Hepatocyte (in vitro differentiated cells): ENCODE data around the gene KIF5C. TPM values are rescaled to one million over a fixed set of nuclear protein-coding genes. Genes with fewer than 3 reads are reported as not detected.

Experiments used
- DNase-seq: peaks from one replicate; pipeline ENCODE4 v3.0.0-alpha.2; 2016; ENCODE audit warnings: low spot score
- H2AFZ ChIP-seq: fragments of 200-600 bp; sonication (generic); 2 replicates; pipeline ENCODE4 v1.6.0; 2016; ENCODE audit warnings: antibody characterized with exemption, mild to moderate bottlenecking
- H3K27ac ChIP-seq: fragments of 200-600 bp; sonication (generic); 2 replicates; pipeline ENCODE4 v1.5.1; 2016; ENCODE audit warnings: mild to moderate bottlenecking
- H3K27me3 ChIP-seq: fragments of 200-600 bp; sonication (generic); 2 replicates; pipeline ENCODE4 v1.6.1; 2016
- H3K36me3 ChIP-seq: fragments of 200-600 bp; sonication (generic); replicated peaks from 2 replicates; pipeline ENCODE4 v1.5.1; 2016; ENCODE audit warnings: low read depth; ENCODE audit not compliant: insufficient read depth
- H3K4me1 ChIP-seq: fragments of 200-600 bp; sonication (generic); 2 replicates; pipeline ENCODE4 v1.5.1; 2016; ENCODE audit warnings: mild to moderate bottlenecking, moderate library complexity; ENCODE audit not compliant: insufficient read depth
- H3K4me2 ChIP-seq: fragments of 200-600 bp; sonication (generic); 2 replicates; pipeline ENCODE4 v1.6.0; 2016
- H3K4me3 ChIP-seq: fragments of 200-600 bp; sonication (generic); 2 replicates; pipeline ENCODE4 v1.5.1; 2016; ENCODE audit warnings: mild to moderate bottlenecking
- H3K79me2 ChIP-seq: fragments of 200-600 bp; sonication (generic); 2 replicates; pipeline ENCODE4 v1.6.0; 2017; ENCODE audit warnings: mild to moderate bottlenecking
- H3K9me2 ChIP-seq: fragments of 200-600 bp; sonication (generic); replicated peaks from 2 replicates; pipeline ENCODE4 v1.6.0; 2017; ENCODE audit warnings: mild to moderate bottlenecking; ENCODE audit not compliant: insufficient read depth
- H3K9me3 ChIP-seq: fragments of 200-600 bp; sonication (generic); 2 replicates; pipeline ENCODE4 v1.5.1; 2016; ENCODE audit warnings: low read depth, mild to moderate bottlenecking
- H4K20me1 ChIP-seq: fragments of 200-600 bp; sonication (generic); 2 replicates; pipeline ENCODE4 v1.6.0; 2016; ENCODE audit warnings: mild to moderate bottlenecking; ENCODE audit not compliant: insufficient read depth, poor library complexity, severe bottlenecking
- EZH2 ChIP-seq: fragments of 200-600 bp; sonication (generic); IDR thresholded peaks from 2 replicates; pipeline ENCODE4 v1.6.1; 2016; ENCODE audit warnings: antibody characterized with exemption, mild to moderate bottlenecking, borderline replicate concordance
- EZH2phosphoT487 ChIP-seq: fragments of 200-600 bp; sonication (generic); IDR thresholded peaks from one replicate; pipeline ENCODE4 v1.6.1; 2018; ENCODE audit warnings: antibody characterized with exemption, mild to moderate bottlenecking, low read depth, moderate library complexity; ENCODE audit not compliant: unreplicated experiment, severe bottlenecking
- WGBS: methylation state at CpG from one replicate; pipeline ENCODE4 v1.1.6; 2016; ENCODE audit warnings: low lambda C conversion rate; ENCODE audit errors: missing lambda C conversion rate; 5-methylcytosine and 5-hydroxymethylcytosine counted together
- polyA plus RNA-seq: library from polyadenylated mRNA; unstranded; fragments of >200 nt; fragmentation: Nextera tagmentation; extraction: Ambion mirVana; gene quantifications from 2 replicates; pipeline ENCODE4 v1.2.1, GENCODE V29; 2016
- total RNA-seq: library from RNA; depleted of rRNA; stranded (reverse); fragments of >200 nt; gene quantifications from 2 replicates; pipeline ENCODE4 v1.2.3, GENCODE V29; 2014
- TF ChIP-seq, protein P1 (sequence below): fragments of 200-600 bp; sonication (generic); IDR thresholded peaks from 2 replicates; pipeline ENCODE4 v1.5.1; 2016; ENCODE audit warnings: antibody characterized with exemption, mild to moderate bottlenecking; ENCODE audit not compliant: poor library complexity

The KIF5C gene
- total and polyA plus RNA-seq, 2 experiments from 2014 or later: 2.1 to 3.6 TPM

DNA sequence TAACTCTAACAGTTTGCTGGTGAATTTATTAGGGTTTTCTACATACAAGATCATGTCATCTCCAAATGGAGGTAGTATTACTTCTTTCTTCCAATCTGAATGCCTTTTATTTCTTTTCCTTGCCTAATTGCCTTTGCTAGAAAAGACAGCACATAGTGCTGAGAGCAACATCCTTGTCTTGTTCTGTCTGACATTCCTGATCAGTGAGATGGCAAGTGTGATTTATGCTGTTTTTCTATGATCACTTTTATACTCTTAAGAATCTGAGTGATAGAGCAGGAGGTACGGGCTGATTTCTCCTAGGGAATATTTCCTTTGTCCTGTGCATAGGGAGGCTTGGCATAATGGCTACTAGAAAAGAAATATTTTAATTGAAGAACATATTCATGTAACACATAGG, 180.7 kb downstream of the KIF5C start:
- H4K20me1 ChIP-seq: no peaks in the 10 kb centered on the region
- H3K79me2 ChIP-seq: peaks cover 14% of the 10 kb centered on the region
- H3K4me1 ChIP-seq: no peaks in the 10 kb centered on the region
- DNase-seq: no peak
- no peak overlapping the region for H3K27ac ChIP-seq
- no peak overlapping the region for H3K4me2 ChIP-seq
- H3K27me3 ChIP-seq: no peaks in the 10 kb centered on the region
- no peaks in the 10 kb centered on the region for H3K9me2 ChIP-seq
- H3K4me3 ChIP-seq: no peak overlapping the region
- 95% methylated on average over 1 of the region's 1 CpG for WGBS
- TF ChIP-seq EZH2phosphoT487 (no peak), EZH2 (no peak)
- TF ChIP-seq, protein P1, sequence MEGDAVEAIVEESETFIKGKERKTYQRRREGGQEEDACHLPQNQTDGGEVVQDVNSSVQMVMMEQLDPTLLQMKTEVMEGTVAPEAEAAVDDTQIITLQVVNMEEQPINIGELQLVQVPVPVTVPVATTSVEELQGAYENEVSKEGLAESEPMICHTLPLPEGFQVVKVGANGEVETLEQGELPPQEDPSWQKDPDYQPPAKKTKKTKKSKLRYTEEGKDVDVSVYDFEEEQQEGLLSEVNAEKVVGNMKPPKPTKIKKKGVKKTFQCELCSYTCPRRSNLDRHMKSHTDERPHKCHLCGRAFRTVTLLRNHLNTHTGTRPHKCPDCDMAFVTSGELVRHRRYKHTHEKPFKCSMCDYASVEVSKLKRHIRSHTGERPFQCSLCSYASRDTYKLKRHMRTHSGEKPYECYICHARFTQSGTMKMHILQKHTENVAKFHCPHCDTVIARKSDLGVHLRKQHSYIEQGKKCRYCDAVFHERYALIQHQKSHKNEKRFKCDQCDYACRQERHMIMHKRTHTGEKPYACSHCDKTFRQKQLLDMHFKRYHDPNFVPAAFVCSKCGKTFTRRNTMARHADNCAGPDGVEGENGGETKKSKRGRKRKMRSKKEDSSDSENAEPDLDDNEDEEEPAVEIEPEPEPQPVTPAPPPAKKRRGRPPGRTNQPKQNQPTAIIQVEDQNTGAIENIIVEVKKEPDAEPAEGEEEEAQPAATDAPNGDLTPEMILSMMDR: no peak
- H3K9me3 ChIP-seq: no peaks in the 10 kb centered on the region
- no peaks in the 10 kb centered on the region for H3K36me3 ChIP-seq
- no peak overlapping the region for H2AFZ ChIP-seq

DNA sequence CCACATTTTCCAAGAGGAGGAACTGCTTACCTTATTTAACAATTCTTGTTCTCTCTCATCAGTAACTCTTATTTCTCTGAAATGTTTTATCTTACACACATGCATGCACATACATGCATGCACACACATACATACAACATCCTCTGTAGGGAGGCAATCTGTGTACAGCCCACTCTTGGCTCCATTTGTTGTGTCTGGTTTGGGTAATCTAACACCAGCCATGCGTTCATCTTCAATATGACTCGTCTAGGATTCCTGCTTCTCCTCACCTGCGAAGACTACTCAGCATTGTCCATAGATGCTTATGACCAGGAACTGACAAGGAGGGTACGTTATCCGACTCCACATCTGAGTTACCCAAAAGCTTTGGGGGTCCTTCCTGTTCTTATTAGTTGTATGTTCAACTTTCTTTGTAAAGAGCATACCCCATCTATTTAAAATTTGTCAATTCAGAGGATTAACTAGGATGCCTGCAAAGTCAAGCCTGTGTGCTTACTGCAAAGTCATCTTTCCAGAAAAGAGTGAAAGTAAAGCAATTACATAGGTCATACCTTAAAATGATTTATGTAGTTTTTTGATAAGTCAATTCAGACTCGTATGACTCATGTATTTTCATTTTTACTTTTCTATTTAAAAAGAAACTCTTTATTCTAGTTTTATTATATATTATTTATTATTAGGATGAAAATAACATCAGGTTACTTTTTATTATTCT, 181.7 kb downstream of the KIF5C start:
- whole genome bisulfite sequencing: 94% methylated on average over 6 of the region's 6 CpGs
- H3K9me2 ChIP-seq: no peaks in the 10 kb centered on the region
- H3K4me2 ChIP-seq: no peak overlapping the region
- H3K27me3 ChIP-seq: no peaks in the 10 kb centered on the region
- no peak for DNase-seq
- no peaks in the 10 kb centered on the region for H3K4me1 ChIP-seq
- no peak overlapping the region for H3K27ac ChIP-seq
- TF ChIP-seq, protein P1: no peak
- TF ChIP-seq EZH2 (no peak), EZH2phosphoT487 (no peak)
- H3K79me2 ChIP-seq: peaks cover 8% of the 10 kb centered on the region
- no peaks in the 10 kb centered on the region for H4K20me1 ChIP-seq
- no peaks in the 10 kb centered on the region for H3K36me3 ChIP-seq
- no peak overlapping the region for H3K4me3 ChIP-seq
- H3K9me3 ChIP-seq: no peaks in the 10 kb centered on the region
- no peak overlapping the region for H2AFZ ChIP-seq

- Histone ChIP-seq H3K79me2 (peaks cover 8% of the 10 kb centered on the region), H3K4me2 (no peak overlapping the region), H3K27me3 (no peaks in the 10 kb centered on the region), H4K20me1 (no peaks in the 10 kb centered on the region), H3K9me3 (no peaks in the 10 kb centered on the region), H2AFZ (no peak overlapping the region), H3K4me3 (no peak overlapping the region), H3K27ac (no peak overlapping the region), H3K4me1 (no peaks in the 10 kb centered on the region), H3K9me2 (no peaks in the 10 kb centered on the region), H3K36me3 (no peaks in the 10 kb centered on the region)
- TF ChIP-seq, protein P1: no peak
- no peak for TF ChIP-seq EZH2
- TF ChIP-seq EZH2phosphoT487: no peak
- WGBS: 74% methylated on average over 5 of the region's 5 CpGs
- DNase-seq: no peak
These were observed 182.4 kb downstream of the KIF5C start for GRCh38 chr2:149057401-149057800.
